B cell (primary cell): ENCODE results near the gene TSPOAP1.

Experiments used
- CTCF ChIP-seq: fragments of 200-600 bp; IDR thresholded peaks from one replicate; pipeline ENCODE4 v1.8.0; 2022; ENCODE audit warnings: antibody characterized with exemption, mild to moderate bottlenecking
- EZH2 ChIP-seq: IDR thresholded peaks from 2 replicates; pipeline ENCODE4 v1.6.1; 2012; ENCODE audit warnings: borderline replicate concordance, low read depth, mild to moderate bottlenecking, moderate library complexity, low read length; ENCODE audit not compliant: insufficient read depth, poor library complexity, severe bottlenecking

- TF ChIP-seq CTCF: no peak
- no peak for TF ChIP-seq EZH2
Observed at GRCh38 chr17:58320570-58321323, 7.8 kb downstream of the TSPOAP1 start.
